Activated T-cell treated with anti-CD3 and anti-CD28 coated beads for 4 hours (primary cell): ENCODE results near the gene PRR35.

Source experiments
- DNase-seq: peaks from one replicate; pipeline ENCODE4 v3.0.0-alpha.2; 2020

The PRR35 gene

DNA sequence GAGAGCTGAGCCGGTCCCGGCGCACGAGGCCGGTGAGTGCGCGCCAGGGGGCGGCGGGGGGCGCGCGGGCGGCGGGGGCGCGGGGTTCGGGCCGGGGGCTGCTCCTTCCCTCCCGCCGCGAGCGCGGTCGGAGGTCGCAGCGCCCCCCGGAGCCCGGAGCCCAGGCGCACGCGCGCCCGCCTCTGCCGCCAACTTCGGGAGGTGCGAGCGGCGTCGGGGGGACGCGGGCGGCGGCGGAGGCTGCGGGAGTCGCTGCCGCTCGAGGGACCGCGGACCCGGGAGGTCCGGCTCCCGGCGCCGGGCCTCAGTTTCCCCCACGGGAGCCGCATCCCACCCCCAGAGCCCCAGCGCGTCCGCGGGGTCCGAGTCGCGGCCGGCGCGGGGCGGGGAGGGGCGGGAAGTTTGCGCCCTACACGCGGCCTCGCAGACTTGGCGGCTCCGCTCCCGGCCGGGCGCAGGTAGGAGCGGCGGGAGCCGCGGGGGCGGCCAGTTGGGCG lies at the start of gene PRR35:
Gene PRR35 (plus strand): TSS at position 191 of the 497 bp plus-strand sequence. CDS start 2,901 bp downstream, outside the sequence.
- DNase-seq: no peak

DNA sequence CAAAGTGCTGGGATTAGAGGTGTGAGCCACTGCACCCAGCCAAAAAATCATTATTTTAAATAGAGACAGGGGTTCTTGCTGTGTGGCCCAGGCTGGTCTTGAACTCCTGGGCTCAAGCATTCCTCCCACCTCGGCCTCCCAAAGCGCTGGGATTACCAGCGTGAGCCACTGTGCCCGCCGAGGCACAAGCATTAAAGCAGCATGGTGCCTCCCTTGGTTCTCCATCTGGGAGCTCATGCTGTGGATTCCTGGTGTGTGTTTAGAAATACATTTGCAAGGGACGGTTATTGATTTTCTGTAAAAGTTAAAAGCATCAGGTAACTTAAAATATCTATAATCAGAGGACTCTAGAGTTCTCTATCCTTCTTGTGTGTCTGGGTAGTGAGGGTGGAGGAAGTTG lies 47.4 kb upstream of the PRR35 start:
- DNase-seq: no peak

DNA sequence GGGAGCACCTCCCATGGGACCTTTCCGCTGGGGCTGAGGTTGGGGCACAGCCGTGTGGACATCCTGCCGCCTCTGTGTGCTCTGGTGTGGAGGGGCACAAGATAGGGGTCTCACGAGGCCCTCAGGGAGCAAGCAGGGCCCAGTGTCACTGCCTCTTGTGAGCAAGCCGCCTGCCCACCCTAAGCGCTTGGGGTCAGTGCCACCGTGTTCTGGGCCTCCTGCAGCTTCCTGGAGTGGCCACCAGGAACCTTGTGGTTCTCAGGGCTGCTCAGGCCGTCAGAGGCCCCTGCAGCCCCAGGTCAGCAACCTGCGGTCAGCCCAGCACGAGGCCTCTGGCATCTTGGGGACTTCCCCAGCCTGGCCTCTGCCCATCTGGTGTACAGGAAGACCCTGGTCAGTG lies 46.2 kb upstream of the PRR35 start:
- DNase-seq: no peak

DNA sequence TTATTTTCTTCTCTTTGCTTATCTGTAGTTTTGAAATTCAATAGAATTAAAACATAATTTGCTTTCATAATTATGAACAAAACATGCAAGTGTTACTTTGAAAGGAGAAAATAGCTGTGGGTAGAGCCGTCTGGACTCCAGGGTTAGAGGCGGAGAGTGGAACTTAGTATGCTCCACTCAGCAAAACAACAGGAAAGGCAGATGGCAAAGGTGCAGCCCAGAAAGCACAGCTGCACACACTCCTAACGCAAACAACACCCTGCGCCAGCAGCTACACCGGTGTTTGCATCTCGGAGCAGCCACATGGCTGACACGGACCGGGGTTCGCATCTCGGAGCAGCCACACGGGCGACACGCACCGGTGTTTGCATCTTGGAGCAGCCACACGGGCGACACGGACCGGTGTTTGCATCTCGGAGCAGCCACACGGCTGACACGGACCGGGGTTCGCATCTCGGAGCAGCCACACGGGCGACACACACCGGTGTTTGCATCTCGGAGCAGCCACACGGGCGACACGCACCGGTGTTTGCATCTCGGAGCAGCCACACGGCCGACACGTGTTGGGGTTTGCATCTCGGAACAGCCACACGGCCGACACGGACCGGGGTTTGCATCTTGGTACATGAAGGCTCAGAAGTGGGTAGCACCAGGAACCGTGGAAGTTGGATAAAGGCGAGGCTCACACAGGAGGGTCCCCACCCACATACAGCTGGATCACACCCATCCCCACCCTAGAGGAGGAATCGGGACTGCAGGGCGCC lies 44.8 kb upstream of the PRR35 start:
- no peak for DNase-seq

DNA sequence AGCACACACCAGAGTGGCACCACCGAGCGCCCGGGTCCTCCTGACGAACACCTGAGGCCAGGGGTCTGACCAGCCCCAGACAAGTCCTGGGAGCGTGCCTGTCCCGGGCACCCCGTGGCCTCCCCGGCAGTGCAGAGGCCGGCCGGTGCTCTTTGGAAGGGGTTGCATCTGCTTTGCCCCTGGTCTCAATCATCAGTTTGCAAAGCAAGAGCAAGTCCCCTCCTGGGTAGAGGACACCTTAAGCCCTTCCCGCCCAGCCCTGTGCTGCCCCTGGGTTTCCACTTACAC lies 44.3 kb upstream of the PRR35 start:
- DNase-seq: no peak

DNA sequence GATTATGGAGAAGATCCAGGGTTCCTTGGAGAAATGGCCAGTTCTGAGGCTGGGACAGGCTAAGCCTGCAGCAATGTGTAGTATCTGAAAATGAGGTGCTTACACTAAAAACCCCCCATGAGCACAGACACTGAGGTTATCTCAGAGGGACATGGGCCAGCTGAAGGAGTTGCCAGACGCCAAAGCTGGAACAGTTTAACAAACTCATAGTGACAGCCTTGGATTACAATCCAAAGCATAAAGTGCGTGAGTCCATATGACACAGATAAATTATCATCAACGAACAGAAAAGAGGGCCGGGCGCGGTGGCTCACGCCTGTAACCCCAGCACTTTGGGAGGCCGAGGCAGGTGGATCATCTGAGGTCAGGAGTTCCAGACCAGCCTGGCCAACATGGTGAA lies 43.9 kb upstream of the PRR35 start:
- no peak for DNase-seq

DNA sequence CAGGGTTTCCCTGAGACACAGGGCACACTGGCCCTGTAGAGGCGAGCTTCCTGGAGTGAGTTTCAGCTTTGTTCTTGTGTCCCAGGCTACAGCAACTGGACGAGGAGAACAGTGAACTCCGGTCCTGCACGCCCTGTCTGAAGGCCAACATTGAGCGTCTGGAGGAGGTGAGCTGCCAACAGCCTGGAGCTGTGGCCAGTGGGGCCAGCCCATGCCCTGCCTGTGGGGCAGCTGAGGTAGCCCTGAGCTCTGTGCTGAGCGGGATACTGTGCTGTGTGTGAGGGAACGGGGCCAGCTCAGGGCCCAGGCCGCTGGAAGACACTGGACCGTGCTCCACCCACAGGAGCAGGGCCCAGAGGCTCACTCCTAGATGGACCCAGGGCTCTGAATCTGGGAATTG lies 41.3 kb upstream of the PRR35 start:
- no peak for DNase-seq

DNA sequence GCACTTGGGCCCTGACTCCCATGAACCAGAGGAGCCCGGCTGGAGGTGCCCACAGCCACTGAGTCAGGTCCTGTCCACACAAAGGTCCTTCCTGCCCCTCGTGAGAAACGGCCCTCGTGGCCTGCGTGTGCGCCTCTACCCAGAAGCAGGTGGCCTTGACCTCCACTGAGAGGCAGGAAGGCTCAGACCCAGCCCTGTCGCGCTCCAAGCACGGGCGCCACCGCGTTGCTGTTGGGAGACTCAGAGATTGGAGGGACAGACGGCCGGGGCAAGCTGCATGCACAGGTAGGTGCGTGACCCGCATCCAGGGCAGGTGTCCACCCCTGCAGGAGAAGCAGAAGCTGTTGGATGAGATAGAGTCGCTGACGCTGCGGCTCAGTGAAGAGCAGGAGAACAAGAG lies 40.8 kb upstream of the PRR35 start:
- no peak for DNase-seq

DNA sequence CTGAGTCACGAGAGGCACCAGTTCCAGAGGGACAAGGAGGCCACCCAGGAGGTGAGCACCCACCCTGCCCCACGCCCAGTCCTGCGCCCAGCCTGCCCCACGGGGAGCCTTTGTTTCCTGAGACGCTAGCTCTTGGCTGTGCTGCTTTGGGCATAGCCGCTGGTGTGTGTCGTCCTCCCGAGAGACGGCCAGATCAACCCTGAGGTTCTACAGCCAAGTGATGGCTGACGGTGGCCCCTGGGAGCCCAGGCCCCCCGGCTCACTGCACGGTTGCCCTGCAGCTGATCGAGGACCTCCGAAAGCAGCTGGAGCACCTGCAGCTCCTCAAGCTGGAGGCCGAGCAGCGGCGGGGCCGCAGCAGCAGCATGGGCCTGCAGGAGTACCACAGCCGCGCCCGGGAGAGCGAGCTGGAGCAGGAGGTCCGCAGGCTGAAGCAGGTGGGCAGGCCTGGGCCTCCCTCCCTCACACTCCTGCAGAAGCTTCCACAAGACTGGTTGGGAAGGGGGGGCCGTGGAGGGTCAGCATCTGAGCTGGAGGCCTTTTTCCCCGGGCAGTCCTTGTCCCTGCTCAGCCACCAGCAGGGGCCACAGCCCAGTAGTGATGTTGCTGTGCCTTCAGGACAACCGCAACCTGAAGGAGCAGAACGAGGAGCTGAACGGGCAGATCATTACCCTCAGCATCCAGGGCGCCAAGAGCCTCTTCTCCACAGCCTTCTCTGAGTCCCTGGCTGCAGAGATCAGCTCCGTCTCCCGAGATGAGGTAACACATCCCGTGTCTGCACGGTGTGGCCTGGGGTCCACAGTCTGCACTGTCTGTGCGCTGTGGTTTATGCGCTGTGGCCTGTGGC lies 40.1 kb upstream of the PRR35 start:
- DNase-seq: no peak

DNA sequence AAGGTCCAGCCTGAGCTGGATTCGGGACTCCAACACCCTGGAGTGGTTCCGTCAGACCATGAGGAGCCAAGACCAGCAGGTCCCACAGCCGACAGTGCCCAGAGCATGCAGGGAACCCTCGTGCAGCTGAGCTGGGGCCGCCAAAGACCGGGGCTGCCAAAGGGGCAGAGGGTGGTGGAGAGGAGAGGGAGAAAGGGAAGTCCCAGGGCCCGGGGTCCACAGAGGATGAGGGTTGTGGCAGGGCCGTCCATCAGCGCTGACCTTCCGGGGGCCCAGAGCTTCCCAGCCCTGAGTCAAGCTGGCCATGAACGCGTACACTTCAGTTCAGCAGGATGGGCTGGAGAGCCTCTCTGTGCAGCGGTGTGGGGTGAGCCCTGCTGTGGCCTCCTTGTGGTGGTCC lies 39.3 kb upstream of the PRR35 start:
- no peak for DNase-seq

DNA sequence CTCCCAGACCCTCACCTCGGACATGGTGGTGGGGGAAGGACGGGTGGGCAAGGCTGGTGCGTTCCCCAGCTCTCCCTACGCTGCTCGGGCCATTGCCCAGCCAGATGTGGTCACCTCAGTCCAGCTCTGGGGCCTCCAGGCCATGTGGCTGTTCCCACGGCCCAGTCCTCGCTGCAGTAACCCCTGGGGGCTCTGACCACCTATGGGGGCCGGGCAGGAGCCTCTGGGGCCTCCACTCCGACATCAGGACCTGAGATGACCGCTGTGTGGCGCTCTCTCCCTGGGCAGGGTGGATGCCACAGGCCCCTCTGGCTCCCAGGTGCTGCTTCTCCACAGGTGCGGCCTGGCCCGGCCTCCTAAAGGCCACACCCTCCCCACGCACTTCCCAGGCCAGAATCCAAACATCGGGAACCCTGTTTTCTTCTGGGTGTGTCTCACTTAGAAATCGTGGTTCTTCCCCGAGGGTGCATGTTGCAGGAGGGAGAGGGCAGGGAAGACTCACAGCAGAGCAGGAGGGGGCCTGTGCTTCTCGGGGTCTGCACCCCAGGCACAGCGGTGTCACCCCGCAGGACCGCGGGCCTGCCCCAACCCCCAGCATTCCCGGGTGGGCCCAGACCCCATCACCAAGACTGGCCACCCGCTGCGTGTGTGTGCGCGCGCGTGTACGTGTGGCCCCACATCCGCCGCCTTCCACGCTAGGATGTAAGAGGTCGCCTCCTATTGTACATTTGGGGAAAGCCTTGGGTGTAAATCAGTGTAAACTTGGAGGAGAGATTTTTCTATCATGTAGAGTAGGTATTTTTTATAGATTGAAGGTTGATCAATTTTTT lies 38.6 kb upstream of the PRR35 start:
- DNase-seq: no peak

DNA sequence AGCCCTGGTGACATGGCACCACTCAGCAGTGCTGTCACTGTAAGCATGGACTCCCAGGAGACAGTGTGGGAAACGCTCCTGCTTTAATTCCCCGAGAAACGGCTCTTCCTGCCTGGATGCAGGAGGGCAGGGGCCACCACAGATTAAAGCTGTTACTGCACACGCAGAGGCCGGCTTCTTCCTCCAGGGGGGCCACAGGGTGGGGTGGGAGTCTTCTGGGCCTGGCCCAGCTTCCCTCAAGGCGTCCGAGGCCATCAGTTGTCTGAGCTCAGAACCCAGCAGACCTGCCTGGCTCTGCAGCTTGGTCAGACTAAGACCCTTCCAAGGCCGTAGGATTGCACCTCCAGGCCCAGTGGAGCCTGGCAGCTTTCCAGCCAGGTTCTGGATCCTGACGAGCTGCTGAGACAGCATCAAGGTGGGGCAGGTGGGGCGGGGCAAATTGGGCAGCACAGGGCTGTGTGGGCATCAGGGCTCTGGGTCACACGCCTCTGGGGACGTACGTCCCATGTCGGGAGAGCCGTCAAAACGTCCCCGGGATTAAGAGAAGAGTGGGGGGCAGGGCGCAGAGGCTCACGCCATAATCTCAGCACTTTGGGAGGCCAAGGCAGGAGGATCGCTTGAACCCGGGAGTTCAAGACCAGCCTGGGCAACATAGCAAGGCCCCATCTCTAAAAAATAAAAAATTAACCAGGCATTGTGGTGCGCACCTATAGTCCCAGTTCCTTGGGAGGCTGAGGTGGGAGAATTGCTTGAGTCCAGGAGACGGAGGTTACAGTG lies 37.7 kb upstream of the PRR35 start:
- no peak for DNase-seq

DNA sequence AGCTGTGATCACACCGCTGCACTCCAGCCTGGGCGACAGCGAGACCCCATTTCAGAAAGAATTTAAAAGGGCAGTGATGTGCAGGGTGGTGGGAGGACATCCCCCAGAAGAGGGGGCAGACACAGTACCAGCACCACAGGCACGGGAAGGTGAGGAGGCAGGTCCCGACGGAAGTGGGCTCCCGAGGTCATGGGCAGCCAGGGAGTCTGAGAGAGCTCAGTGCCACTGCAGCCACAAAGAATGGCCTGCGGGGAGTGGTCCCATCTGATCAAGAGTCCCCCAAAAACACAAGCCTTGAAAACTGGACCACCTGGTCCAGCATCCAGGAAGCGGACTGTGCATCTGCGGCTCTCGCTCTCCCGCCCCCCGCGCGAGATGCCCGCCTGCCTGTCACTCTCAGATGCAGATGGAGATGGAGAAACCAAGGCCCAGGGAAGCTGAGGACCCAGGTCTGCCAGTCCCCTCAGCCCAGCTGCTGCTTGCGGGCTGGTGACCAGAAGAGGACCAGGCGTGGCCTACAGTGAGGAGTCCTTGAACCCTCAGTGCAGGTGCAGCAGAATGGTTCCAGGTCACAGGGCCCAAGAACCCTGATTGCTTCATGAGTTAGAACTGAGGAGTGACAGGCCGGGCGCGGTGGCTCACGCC lies 37.0 kb upstream of the PRR35 start:
- no peak for DNase-seq

DNA sequence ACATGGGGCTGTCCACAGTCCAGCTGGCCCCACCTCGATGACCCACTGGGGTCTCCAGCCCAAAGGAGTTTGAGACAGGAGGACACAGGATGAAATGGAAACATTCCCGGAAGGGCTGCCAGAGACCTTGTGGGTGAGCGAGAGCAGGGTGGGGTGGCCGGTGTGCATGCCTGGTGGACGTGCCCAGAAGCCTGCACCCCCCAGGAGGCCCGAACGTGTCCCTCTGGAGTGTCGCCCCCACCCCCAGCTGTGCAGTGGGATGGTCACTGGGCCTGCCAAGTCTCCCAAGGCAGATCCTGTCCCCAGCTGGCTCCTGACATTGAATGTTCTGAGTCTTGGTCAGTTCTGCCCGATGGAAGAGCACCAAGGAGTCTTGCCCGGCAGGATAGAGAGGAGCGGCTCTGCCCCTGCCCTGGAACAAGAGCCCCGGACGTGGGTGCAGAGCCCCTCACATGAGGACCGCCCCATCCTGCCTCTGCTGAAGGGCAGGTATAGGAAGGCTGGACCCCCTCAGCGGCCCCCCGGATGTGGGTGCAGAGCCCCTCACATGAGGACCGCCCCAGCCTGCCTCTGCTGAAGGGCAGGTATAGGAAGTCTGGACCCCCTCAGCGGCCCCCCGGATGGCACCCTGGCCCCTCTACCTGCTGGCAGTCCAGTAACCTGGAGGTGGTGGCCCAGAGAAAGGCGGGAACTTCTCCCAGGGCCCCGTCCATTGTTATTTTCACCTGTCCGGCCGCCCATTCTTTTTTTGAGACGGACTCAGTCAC lies 35.7 kb upstream of the PRR35 start:
- DNase-seq: no peak

DNA sequence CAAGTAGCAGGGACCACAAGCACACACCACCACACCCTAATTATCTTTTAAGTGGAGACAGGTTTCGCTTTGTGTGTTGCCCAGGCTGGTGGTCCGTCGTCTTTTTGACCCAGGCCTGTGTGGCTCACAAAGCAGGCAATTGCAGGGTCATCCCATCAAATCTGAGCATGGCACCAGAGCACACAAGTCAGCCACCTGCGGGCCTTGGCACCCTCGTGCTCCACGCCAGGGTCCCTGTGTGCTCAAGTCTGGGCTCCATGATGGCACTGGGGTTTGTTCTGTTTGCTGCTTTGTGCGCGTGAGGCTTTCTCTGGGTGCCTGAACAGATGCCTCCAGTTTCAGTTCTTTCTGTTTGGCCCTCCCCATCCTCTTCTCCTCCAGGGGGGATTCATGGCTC lies 35.1 kb upstream of the PRR35 start:
- DNase-seq: no peak

DNA sequence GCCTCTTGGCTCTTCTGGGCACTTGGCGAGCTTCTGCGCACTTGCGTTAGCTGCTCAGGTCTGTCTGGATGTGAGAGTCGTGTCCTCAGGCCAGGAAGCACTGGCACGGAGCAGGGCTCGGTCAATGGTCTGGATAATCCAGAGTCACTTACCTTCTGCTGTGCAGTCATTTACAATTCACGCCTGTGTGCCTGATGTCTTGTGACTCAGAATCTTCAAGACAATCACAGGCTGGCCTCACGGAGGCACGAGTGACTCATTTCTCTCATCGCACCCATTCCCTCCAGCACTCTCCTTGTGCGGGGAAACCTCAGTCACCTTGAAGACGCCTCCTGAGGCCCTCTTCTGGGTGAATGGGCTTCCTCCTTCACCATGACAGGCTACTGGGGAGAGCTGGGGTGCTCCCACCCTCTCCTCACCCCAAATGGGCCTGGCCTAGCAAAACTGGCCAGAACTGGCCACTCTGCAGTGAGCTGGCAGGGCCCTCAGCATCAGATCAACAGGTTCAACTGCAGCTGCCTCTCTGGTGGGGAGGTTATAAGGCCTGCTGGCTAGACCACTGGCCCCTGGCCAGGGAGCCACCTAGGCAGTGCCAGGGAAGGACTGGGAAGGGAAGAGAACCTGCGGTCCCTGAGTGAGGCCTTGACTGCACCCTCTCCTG lies 34.5 kb upstream of the PRR35 start:
- peak; percentile 61 for DNase-seq

DNA sequence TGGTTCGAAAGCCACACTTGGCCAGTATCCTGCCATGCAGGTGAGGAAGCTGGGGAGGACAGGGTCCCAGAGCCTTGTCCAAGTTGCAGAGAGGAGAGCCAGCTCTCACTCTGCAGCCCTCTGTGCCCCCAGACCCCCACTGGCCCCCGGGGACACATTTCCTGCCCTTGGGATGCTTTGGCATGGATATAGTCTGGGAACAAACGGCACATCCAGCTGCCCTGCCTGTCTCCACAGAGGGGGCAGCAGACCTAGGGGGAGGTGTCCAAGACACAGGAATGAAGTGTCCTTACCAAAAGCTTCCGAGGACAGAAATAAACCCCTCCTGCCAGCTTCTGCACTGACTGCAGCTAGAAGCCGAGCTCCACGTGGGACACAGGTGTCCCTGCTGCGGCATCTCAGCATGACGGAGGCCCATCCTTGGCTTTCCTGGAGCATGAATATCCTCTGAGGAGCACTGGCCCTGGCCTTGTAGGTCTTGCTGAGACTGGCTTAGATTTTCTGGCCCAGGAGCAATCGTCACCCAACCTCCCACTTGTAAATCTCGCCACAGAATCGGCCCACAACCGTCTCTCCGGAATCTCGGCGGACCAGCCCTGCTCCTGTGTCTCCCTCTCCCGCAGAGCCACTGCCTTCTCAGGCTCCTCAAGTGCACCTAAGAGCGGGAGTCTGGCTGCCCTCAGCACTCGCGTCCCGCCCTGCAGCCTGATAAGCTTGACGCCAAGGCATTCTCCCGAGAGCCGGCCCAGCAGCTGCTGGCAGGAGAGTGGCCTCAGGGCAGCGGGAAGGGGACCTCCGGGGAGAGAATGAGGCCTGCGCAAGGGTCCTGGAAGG lies 33.8 kb upstream of the PRR35 start:
- DNase-seq: no peak

DNA sequence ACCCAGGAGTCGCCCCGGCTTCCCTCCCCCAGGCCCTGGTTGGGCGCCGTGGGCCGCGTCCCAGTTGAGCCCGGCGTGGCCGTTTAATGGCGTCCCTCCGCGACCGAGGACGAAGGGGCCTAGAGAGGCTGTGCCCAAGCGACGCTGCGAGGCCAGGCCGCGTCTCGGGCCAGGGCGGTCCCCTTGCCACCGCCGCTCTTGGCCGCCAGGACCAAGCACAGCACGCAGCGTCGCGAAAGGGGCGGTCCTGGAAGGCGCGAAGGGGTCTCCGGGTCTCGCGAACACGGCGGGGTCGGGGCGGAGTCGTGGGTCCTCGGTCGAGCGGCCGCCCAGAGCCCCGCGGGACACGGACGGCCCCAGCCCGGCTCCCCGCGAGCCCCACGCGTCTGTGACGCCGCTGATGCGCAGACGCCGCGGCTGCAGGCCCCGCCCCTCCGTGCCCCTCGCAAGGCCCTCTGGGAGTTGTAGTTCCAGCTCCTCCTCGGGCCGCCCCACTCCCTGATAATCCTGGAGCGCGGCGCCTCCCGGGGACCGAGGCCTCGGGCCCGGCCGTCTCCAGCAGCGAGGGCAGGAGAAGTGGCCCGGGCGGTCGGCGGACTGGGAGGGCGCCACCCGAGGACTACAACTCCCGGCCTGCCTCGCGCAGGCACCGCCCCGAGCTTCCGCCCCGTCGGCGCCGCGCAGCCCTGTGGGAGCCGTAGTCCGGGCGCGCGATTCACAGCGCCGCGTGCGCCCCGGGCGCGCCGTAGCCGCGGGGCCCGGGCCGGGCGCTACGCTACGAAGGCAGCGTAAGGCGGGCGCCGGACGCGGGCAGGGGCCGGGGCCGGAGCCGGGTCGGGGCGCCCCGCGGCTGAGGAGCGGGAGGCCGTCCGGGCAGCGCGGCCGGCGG lies 32.9 kb upstream of the PRR35 start, which contains the start of gene CAPN15:
Gene CAPN15 (plus strand): TSS at position 698 of the 889 bp plus-strand sequence. CDS start 19,127 bp downstream, outside the sequence.
- peak; percentile 74 for DNase-seq
